ENCODE measurements around the gene ZC3H7B.

ZC3H7B gene

GRCh38 chr22:41305646-41306045, 4.3 kb downstream of the ZC3H7B start:
- TF ChIP-seq SPI1 (IDR thresholded peaks at IDR 0.05; ENCODE audit: borderline replicate concordance, low read depth) (no peak), REST (IDR thresholded peaks at IDR 0.05; ENCODE audit: insufficient replicate concordance, low read depth) (no peak), CTCF (IDR thresholded peaks at IDR 0.05; ENCODE audit: insufficient read depth, low read length) (no peak), POLR2AphosphoS5 (IDR thresholded peaks at IDR 0.05; ENCODE audit: low read depth) (no peak), GABPA (IDR thresholded peaks at IDR 0.05; ENCODE audit: low read depth) (no peak)
- Histone ChIP-seq H3K27me3 (ENCODE audit: insufficient read depth, poor library complexity, severe bottlenecking) (no peaks in the 10 kb centered on the region), H3K27ac (replicated peaks) (no peak overlapping the region), H3K4me3 (replicated peaks; ENCODE audit: insufficient read depth, low read length) (no peak overlapping the region)
- DNase-seq (ENCODE audit: low read depth in 1 of 2, low spot score in 1 of 2): no peak

GRCh38 chr22:41308054-41308453, 6.7 kb downstream of the ZC3H7B start:
- no peak for DNase-seq (ENCODE audit: low read depth in 1 of 2, low spot score in 1 of 2)
- no peak overlapping the region for H3K27ac ChIP-seq (replicated peaks)
- no peaks in the 10 kb centered on the region for H3K27me3 ChIP-seq (ENCODE audit: insufficient read depth, poor library complexity, severe bottlenecking)
- H3K4me3 ChIP-seq (replicated peaks; ENCODE audit: insufficient read depth, low read length): no peak overlapping the region
- TF ChIP-seq POLR2AphosphoS5 (IDR thresholded peaks at IDR 0.05; ENCODE audit: low read depth) (no peak), SPI1 (IDR thresholded peaks at IDR 0.05; ENCODE audit: borderline replicate concordance, low read depth) (no peak), CTCF (IDR thresholded peaks at IDR 0.05; ENCODE audit: insufficient read depth, low read length) (no peak), REST (IDR thresholded peaks at IDR 0.05; ENCODE audit: insufficient replicate concordance, low read depth) (no peak), GABPA (IDR thresholded peaks at IDR 0.05; ENCODE audit: low read depth) (no peak)

GRCh38 chr22:41308544-41308947, 7.2 kb downstream of the ZC3H7B start:
- H3K4me3 ChIP-seq (replicated peaks; ENCODE audit: insufficient read depth, low read length): no peak overlapping the region
- H3K27ac ChIP-seq (replicated peaks): no peak overlapping the region
- no peaks in the 10 kb centered on the region for H3K27me3 ChIP-seq (ENCODE audit: insufficient read depth, poor library complexity, severe bottlenecking)
- TF ChIP-seq GABPA (IDR thresholded peaks at IDR 0.05; ENCODE audit: low read depth) (no peak), SPI1 (IDR thresholded peaks at IDR 0.05; ENCODE audit: borderline replicate concordance, low read depth) (no peak), CTCF (IDR thresholded peaks at IDR 0.05; ENCODE audit: insufficient read depth, low read length) (no peak), POLR2AphosphoS5 (IDR thresholded peaks at IDR 0.05; ENCODE audit: low read depth) (no peak), REST (IDR thresholded peaks at IDR 0.05; ENCODE audit: insufficient replicate concordance, low read depth) (no peak)
- DNase-seq (ENCODE audit: low read depth in 1 of 2, low spot score in 1 of 2): no peak
